ENCODE results near the gene CXCR5. TPM values are rescaled to one million over a fixed set of nuclear protein-coding genes. Genes with fewer than 3 reads are reported as not detected.

Gene CXCR5
- total RNA-seq, 2 donors from 2014 or later: 9.3 to 25.9 TPM

GRCh38 chr11:118901494-118902335 lies 18.0 kb downstream of the CXCR5 start:
- Mint-ChIP-seq H3K27ac (peak overlapping the region; percentile 78 to 88), H3K36me3 (peaks cover 3 to 5% of the 10 kb centered on the region in 2 donors), H3K9me3 (no peaks in the 10 kb centered on the region)
- DNase-seq (ENCODE audit: low spot score in 2 of 2): no peak
- no peak for ATAC-seq

GRCh38 chr11:118902336-118903203 lies 18.9 kb downstream of the CXCR5 start:
- ATAC-seq: no peak
- Mint-ChIP-seq H3K9me3 (no peaks in the 10 kb centered on the region), H3K27ac (peak overlapping the region in 1 of 2 donors; percentile 78), H3K36me3 (peaks cover 6 to 9% of the 10 kb centered on the region in 2 donors)
- no peak for DNase-seq (ENCODE audit: low spot score in 2 of 2)

- Mint-ChIP-seq H3K36me3 (peaks cover 6 to 10% of the 10 kb centered on the region in 2 donors), H3K27ac (no peak overlapping the region), H3K9me3 (no peaks in the 10 kb centered on the region)
- ATAC-seq (no peak), DNase-seq (ENCODE audit: low spot score in 2 of 2) (no peak)
These were observed 19.7 kb downstream of the CXCR5 start for GRCh38 chr11:118903204-118904015.

- ATAC-seq (peak; percentile 58 to 74), DNase-seq (ENCODE audit: low spot score in 2 of 2) (peak; percentile 86 to 96)
- peaks cover 5 to 6% of the 10 kb centered on the region in 2 donors for H3K36me3 Mint-ChIP-seq
- peak overlapping the region; percentile 84 for H3K27ac Mint-ChIP-seq
- no peaks in the 10 kb centered on the region for H3K9me3 Mint-ChIP-seq
These were observed 23.7 kb downstream of the CXCR5 start for GRCh38 chr11:118907051-118908042.

GRCh38 chr11:118908264-118908663 lies 24.6 kb downstream of the CXCR5 start:
- peaks cover 5 to 6% of the 10 kb centered on the region in 2 donors for H3K36me3 Mint-ChIP-seq
- ATAC-seq (no peak), DNase-seq (ENCODE audit: low spot score in 2 of 2) (no peak)
- H3K9me3 Mint-ChIP-seq: no peaks in the 10 kb centered on the region
- peak overlapping the region in 1 of 2 donors; percentile 84 for H3K27ac Mint-ChIP-seq

GRCh38 chr11:118908901-118909618 lies 25.4 kb downstream of the CXCR5 start:
- Mint-ChIP-seq H3K9me3 (no peaks in the 10 kb centered on the region), H3K36me3 (peaks cover 5 to 6% of the 10 kb centered on the region in 2 donors), H3K27ac (peak overlapping the region; percentile 73 to 84)
- no peak for ATAC-seq
- DNase-seq (ENCODE audit: low spot score in 2 of 2): no peak

- Mint-ChIP-seq H3K27ac (peak overlapping the region in 1 of 2 donors; percentile 84), H3K9me3 (no peaks in the 10 kb centered on the region), H3K36me3 (peaks cover 5 to 6% of the 10 kb centered on the region in 2 donors)
- DNase-seq (ENCODE audit: low spot score in 2 of 2): no peak
- no peak for ATAC-seq
These were observed 26.1 kb downstream of the CXCR5 start for GRCh38 chr11:118909619-118910308.

- no peaks in the 10 kb centered on the region for H3K9me3 Mint-ChIP-seq
- ATAC-seq: peak; percentile 6 to 40
- H3K27ac Mint-ChIP-seq: peak overlapping the region; percentile 81 to 94
- DNase-seq (ENCODE audit: low spot score in 2 of 2): no peak
- peaks cover 5 to 6% of the 10 kb centered on the region in 2 donors for H3K36me3 Mint-ChIP-seq
These were observed 26.8 kb downstream of the CXCR5 start for GRCh38 chr11:118910309-118911112.

- ATAC-seq: peak; percentile 2 to 21
- no peaks in the 10 kb centered on the region for H3K9me3 Mint-ChIP-seq
- no peak for DNase-seq (ENCODE audit: low spot score in 2 of 2)
- H3K36me3 Mint-ChIP-seq: peaks cover 5 to 6% of the 10 kb centered on the region in 2 donors
- peak overlapping the region; percentile 94 to 98 for H3K27ac Mint-ChIP-seq
These were observed 27.6 kb downstream of the CXCR5 start for GRCh38 chr11:118911113-118911879.

GRCh38 chr11:118911880-118912741 lies 28.4 kb downstream of the CXCR5 start:
- ATAC-seq: peak; percentile 60 to 70
- H3K36me3 Mint-ChIP-seq: peaks cover 0 to 5% of the 10 kb centered on the region in 2 donors

GRCh38 chr11:118912742-118913410 lies 29.2 kb downstream of the CXCR5 start:
- peak in 1 of 2 donors; percentile 76 for DNase-seq (ENCODE audit: low spot score in 2 of 2)
- H3K36me3 Mint-ChIP-seq: no peaks in the 10 kb centered on the region

More at GRCh38 chr11:118911880-118912741, 28.4 kb downstream of the CXCR5 start:
- H3K27ac Mint-ChIP-seq: peak overlapping the region; percentile 94 to 98
- peak; percentile 73 to 84 for DNase-seq (ENCODE audit: low spot score in 2 of 2)
- H3K9me3 Mint-ChIP-seq: no peaks in the 10 kb centered on the region

More at GRCh38 chr11:118912742-118913410, 29.2 kb downstream of the CXCR5 start:
- peak in 1 of 2 donors; percentile 0 for ATAC-seq
- peak overlapping the region; percentile 74 to 94 for H3K27ac Mint-ChIP-seq
- no peaks in the 10 kb centered on the region for H3K9me3 Mint-ChIP-seq

All from activated naive CD4-positive, alpha-beta T cell treated with anti-CD3 and anti-CD28 coated beads, Interleukin-2, amount 50 U/mL, for 72 hours (primary cell).